ENCODE results near the gene HK2. TPM values are rescaled to one million over a fixed set of nuclear protein-coding genes. Genes with fewer than 3 reads are reported as not detected.

Gene HK2
- total RNA-seq, 2 donors from 2014 or later: 162 to 396 TPM

- H3K4me1 ChIP-seq: peaks cover 63% of the 10 kb centered on the region
- intact Hi-C loops (cut with DNase I): no loop called here
- TF ChIP-seq, protein P1, sequence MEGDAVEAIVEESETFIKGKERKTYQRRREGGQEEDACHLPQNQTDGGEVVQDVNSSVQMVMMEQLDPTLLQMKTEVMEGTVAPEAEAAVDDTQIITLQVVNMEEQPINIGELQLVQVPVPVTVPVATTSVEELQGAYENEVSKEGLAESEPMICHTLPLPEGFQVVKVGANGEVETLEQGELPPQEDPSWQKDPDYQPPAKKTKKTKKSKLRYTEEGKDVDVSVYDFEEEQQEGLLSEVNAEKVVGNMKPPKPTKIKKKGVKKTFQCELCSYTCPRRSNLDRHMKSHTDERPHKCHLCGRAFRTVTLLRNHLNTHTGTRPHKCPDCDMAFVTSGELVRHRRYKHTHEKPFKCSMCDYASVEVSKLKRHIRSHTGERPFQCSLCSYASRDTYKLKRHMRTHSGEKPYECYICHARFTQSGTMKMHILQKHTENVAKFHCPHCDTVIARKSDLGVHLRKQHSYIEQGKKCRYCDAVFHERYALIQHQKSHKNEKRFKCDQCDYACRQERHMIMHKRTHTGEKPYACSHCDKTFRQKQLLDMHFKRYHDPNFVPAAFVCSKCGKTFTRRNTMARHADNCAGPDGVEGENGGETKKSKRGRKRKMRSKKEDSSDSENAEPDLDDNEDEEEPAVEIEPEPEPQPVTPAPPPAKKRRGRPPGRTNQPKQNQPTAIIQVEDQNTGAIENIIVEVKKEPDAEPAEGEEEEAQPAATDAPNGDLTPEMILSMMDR (IDR thresholded peaks at IDR 0.05): no peak
- no peaks in the 10 kb centered on the region for H3K36me3 ChIP-seq
- no peaks in the 10 kb centered on the region for H3K9me3 ChIP-seq
- H3K9ac ChIP-seq (ENCODE audit: low read depth in 2 of 2, low read length in 2 of 2): peak overlapping the region in 1 of 2 donors; percentile 74
- DNase-seq: no peak
- no peaks in the 10 kb centered on the region for H3K27me3 ChIP-seq
- peak overlapping the region; percentile 85 for H3K27ac ChIP-seq
- H3K4me3 ChIP-seq: no peak overlapping the region
Measured at GRCh38 chr2:74845991-74846390, 12.1 kb downstream of the HK2 start.

- Histone ChIP-seq H3K36me3 (no peaks in the 10 kb centered on the region), H3K9ac (ENCODE audit: low read depth in 2 of 2, low read length in 2 of 2) (no peak overlapping the region), H3K27me3 (no peaks in the 10 kb centered on the region), H3K9me3 (no peaks in the 10 kb centered on the region), H3K4me3 (no peak overlapping the region), H3K27ac (no peak overlapping the region), H3K4me1 (peaks cover 65% of the 10 kb centered on the region)
- TF ChIP-seq, protein P1 (IDR thresholded peaks at IDR 0.05): no peak
- intact Hi-C loops (cut with DNase I): no loop called here
- DNase-seq: no peak
Measured at GRCh38 chr2:74846481-74846880, 12.6 kb downstream of the HK2 start.

- Histone ChIP-seq H3K9ac (ENCODE audit: low read depth in 2 of 2, low read length in 2 of 2) (no peak overlapping the region), H3K27ac (no peak overlapping the region), H3K9me3 (no peaks in the 10 kb centered on the region), H3K27me3 (no peaks in the 10 kb centered on the region), H3K36me3 (no peaks in the 10 kb centered on the region), H3K4me1 (peaks cover 57% of the 10 kb centered on the region), H3K4me3 (no peak overlapping the region)
- TF ChIP-seq, protein P1 (IDR thresholded peaks at IDR 0.05): no peak
- intact Hi-C loops (cut with DNase I): no loop called here
- no peak for DNase-seq
Measured at GRCh38 chr2:74847070-74847858, 13.3 kb downstream of the HK2 start.

DNA sequence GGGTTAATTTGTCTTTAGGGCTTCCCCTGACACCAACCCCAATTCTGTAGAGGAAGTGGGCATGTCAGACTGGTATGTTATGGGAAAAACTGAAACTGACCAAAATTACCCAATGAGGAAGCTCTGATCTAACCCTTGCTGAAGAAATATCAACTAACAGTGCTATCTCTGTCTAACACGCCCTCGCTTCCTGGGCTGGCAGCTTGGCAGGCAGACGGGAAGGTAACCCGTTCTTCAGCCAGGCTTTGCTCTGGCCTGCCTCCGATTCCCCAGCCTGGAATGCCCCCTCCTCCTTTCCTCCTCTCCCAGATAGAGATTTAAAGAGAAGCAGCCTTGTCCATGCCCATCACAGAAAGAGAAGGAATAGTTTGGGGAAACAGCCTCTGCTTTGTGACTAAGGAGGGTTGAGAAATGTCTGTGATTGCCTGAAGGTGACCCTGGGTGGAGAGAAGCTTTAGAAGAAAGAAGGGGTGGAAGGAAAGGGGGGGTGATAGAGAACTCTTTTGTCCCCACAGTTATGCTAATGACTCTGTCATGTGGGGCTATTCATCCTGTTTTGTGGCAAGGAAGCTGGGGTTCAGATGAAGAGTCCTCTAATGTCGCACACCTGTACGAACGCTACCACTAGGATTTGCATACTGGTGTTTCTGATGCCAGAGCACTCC lies 15.4 kb downstream of the HK2 start:
- Histone ChIP-seq H3K4me3 (no peak overlapping the region), H3K9ac (ENCODE audit: low read depth in 2 of 2, low read length in 2 of 2) (peak overlapping the region; percentile 4 to 44), H3K9me3 (no peaks in the 10 kb centered on the region), H3K4me1 (peaks cover 42% of the 10 kb centered on the region), H3K27me3 (no peaks in the 10 kb centered on the region), H3K27ac (peak overlapping the region; percentile 73), H3K36me3 (no peaks in the 10 kb centered on the region)
- intact Hi-C loops (cut with DNase I): no loop called here
- TF ChIP-seq, protein P1 (IDR thresholded peaks at IDR 0.05): no peak
- DNase-seq: peak; percentile 70

DNA sequence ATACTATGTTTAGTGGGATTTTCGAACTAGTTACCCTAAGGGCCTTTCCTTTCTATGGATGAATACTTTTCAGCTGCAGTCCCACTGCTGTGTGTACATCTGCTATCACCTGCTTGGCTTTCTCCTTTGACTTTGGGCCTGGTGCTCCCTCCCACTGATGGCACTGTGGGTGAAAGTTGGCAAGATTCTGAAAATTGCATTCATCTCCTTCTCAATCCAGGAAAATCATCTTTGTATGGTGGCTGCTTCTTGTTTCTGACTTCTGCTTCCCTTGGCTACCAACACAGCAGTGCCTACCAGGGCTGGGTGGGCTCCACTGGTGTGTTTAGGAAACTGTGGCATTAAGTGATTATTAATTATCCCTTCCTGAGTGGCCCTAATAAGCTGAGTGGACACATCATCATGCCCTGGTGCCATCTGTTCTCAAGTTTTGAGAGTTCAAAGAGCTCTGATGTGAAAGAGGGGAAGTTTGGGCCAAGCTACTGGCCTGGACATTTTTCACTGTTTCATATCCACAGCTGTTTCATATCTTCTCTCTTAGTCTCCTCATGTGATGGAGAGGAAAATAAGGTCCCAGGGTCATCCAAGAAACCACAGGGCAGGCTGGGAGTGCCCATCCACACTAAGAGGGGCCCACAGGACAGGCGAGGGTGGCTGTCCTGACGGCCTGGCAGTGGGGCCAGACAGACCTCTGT lies 16.7 kb downstream of the HK2 start:
- Histone ChIP-seq H3K4me3 (no peak overlapping the region), H3K4me1 (peaks cover 31% of the 10 kb centered on the region), H3K36me3 (no peaks in the 10 kb centered on the region), H3K9me3 (no peaks in the 10 kb centered on the region), H3K9ac (ENCODE audit: low read depth in 2 of 2, low read length in 2 of 2) (no peak overlapping the region), H3K27me3 (no peaks in the 10 kb centered on the region), H3K27ac (peak overlapping the region; percentile 73)
- no peak for DNase-seq
- intact Hi-C loops (cut with DNase I): no loop called here
- TF ChIP-seq, protein P1 (IDR thresholded peaks at IDR 0.05): no peak

Measured in colonic mucosa (tissue), 4 donors.